Measurements from ENCODE around the gene FBXW9. TPM values are rescaled to one million over a fixed set of nuclear protein-coding genes. Genes with fewer than 3 reads are reported as not detected.

The FBXW9 gene
- total and polyA plus RNA-seq, 3 experiments from 2014 or later = 5.9 to 8.1 (median 7.9) TPM

- Mint-ChIP-seq H3K27ac (no peak overlapping the region), H3K4me1 (peaks cover 0 to 1% (median 0%) of the 10 kb centered on the region in 3 donors), H3K9me3 (no peaks in the 10 kb centered on the region), H3K4me3 (no peak overlapping the region), H3K36me3 (peaks cover 12 to 67% (median 13%) of the 10 kb centered on the region in 3 donors), H3K27me3 (no peaks in the 10 kb centered on the region)
- H3K4me1 ChIP-seq (ENCODE audit: insufficient read depth, low read length) = no peaks in the 10 kb centered on the region
- H3K27ac ChIP-seq (ENCODE audit: low read depth, low read length) = no peak overlapping the region
- ChIA-PET POLR2A (no interaction called here), CTCF (interaction anchor here (0.7 to 1.8 kb wide), 3 partner anchors 14 to 103 kb away, joined by 3 to 5 read pairs (median 4); no protein-coding TSS in a partner anchor)
- H3K36me3 ChIP-seq (ENCODE audit: insufficient read depth, low read length) = peaks cover 30% of the 10 kb centered on the region
- H3K4me3 ChIP-seq (ENCODE audit: low read length) = no peak overlapping the region
- DNase-seq = no peak
- no peaks in the 10 kb centered on the region for H3K27me3 ChIP-seq (ENCODE audit: insufficient read depth, low read length, poor library complexity, severe bottlenecking)
- no peaks in the 10 kb centered on the region for H3K9me3 ChIP-seq (ENCODE audit: low read length)
These were observed 38.5 kb downstream of the FBXW9 start for GRCh38 chr19:12657966-12658365.

- Mint-ChIP-seq H3K27me3 (no peaks in the 10 kb centered on the region), H3K36me3 (peaks cover 12 to 65% (median 13%) of the 10 kb centered on the region in 3 donors), H3K4me1 (peaks cover 0 to 1% (median 0%) of the 10 kb centered on the region in 3 donors), H3K4me3 (no peak overlapping the region), H3K27ac (peak overlapping the region in 1 of 8 donors; percentile 74), H3K9me3 (no peaks in the 10 kb centered on the region)
- Histone ChIP-seq H3K27me3 (ENCODE audit: insufficient read depth, low read length, poor library complexity, severe bottlenecking) (no peaks in the 10 kb centered on the region), H3K36me3 (ENCODE audit: insufficient read depth, low read length) (peaks cover 30% of the 10 kb centered on the region), H3K27ac (ENCODE audit: low read depth, low read length) (no peak overlapping the region), H3K4me1 (ENCODE audit: insufficient read depth, low read length) (no peaks in the 10 kb centered on the region), H3K4me3 (ENCODE audit: low read length) (no peak overlapping the region), H3K9me3 (ENCODE audit: low read length) (no peaks in the 10 kb centered on the region)
- ChIA-PET POLR2A (no interaction called here), CTCF (no interaction called here)
- DNase-seq = no peak
These were observed 39.4 kb downstream of the FBXW9 start for GRCh38 chr19:12656899-12657571.

GRCh38 chr19:12655546-12655945 lies 40.9 kb downstream of the FBXW9 start:
- Histone ChIP-seq H3K36me3 (ENCODE audit: insufficient read depth, low read length) (peaks cover 32% of the 10 kb centered on the region), H3K4me1 (ENCODE audit: insufficient read depth, low read length) (no peaks in the 10 kb centered on the region)
- POLR2A ChIA-PET = no interaction called here

GRCh38 chr19:12652219-12652618 lies 44.2 kb downstream of the FBXW9 start:
- Histone ChIP-seq H3K27ac (ENCODE audit: low read depth, low read length) (no peak overlapping the region), H3K36me3 (ENCODE audit: insufficient read depth, low read length) (peaks cover 27% of the 10 kb centered on the region), H3K4me1 (ENCODE audit: insufficient read depth, low read length) (no peaks in the 10 kb centered on the region), H3K4me3 (ENCODE audit: low read length) (no peak overlapping the region), H3K27me3 (ENCODE audit: insufficient read depth, low read length, poor library complexity, severe bottlenecking) (no peaks in the 10 kb centered on the region), H3K9me3 (ENCODE audit: low read length) (no peaks in the 10 kb centered on the region)
- Mint-ChIP-seq H3K27ac (peak overlapping the region in 1 of 8 donors; percentile 54), H3K9me3 (no peaks in the 10 kb centered on the region), H3K4me3 (no peak overlapping the region), H3K4me1 (peaks cover 0 to 1% (median 0%) of the 10 kb centered on the region in 3 donors), H3K27me3 (no peaks in the 10 kb centered on the region), H3K36me3 (peaks cover 9 to 44% (median 12%) of the 10 kb centered on the region in 3 donors)
- ChIA-PET CTCF (no interaction called here), POLR2A (no interaction called here)
- DNase-seq = no peak

More at GRCh38 chr19:12655546-12655945, 40.9 kb downstream of the FBXW9 start:
- no peak overlapping the region for H3K4me3 Mint-ChIP-seq
- DNase-seq = no peak
- peak overlapping the region in 2 of 8 donors; percentile 15 to 91 for H3K27ac Mint-ChIP-seq
- CTCF ChIA-PET = interaction anchor here (1.3 kb wide), 1 partner anchor 14 kb away, joined by 4 read pairs; no protein-coding TSS in a partner anchor
- H3K27me3 Mint-ChIP-seq = no peaks in the 10 kb centered on the region
- H3K36me3 Mint-ChIP-seq = peaks cover 12 to 69% (median 15%) of the 10 kb centered on the region in 3 donors
- peaks cover 0 to 1% (median 0%) of the 10 kb centered on the region in 3 donors for H3K4me1 Mint-ChIP-seq
- H3K9me3 Mint-ChIP-seq = no peaks in the 10 kb centered on the region
- H3K9me3 ChIP-seq (ENCODE audit: low read length) = no peaks in the 10 kb centered on the region
- no peaks in the 10 kb centered on the region for H3K27me3 ChIP-seq (ENCODE audit: insufficient read depth, low read length, poor library complexity, severe bottlenecking)
- no peak overlapping the region for H3K27ac ChIP-seq (ENCODE audit: low read depth, low read length)
- H3K4me3 ChIP-seq (ENCODE audit: low read length) = no peak overlapping the region

- Histone ChIP-seq H3K4me3 (ENCODE audit: low read length) (no peak overlapping the region), H3K27ac (ENCODE audit: low read depth, low read length) (no peak overlapping the region), H3K9me3 (ENCODE audit: low read length) (no peaks in the 10 kb centered on the region), H3K4me1 (ENCODE audit: insufficient read depth, low read length) (no peaks in the 10 kb centered on the region), H3K27me3 (ENCODE audit: insufficient read depth, low read length, poor library complexity, severe bottlenecking) (no peaks in the 10 kb centered on the region), H3K36me3 (ENCODE audit: insufficient read depth, low read length) (peaks cover 10% of the 10 kb centered on the region)
- ChIA-PET POLR2A (no interaction called here), CTCF (interaction anchor here (1.0 kb wide), 1 partner anchor 10 kb away, joined by 4 read pairs; no protein-coding TSS in a partner anchor)
- H3K27me3 Mint-ChIP-seq = no peaks in the 10 kb centered on the region
- peak overlapping the region in 1 of 8 donors; percentile 43 for H3K27ac Mint-ChIP-seq
- H3K9me3 Mint-ChIP-seq = no peaks in the 10 kb centered on the region
- no peak for DNase-seq
- no peak overlapping the region for H3K4me3 Mint-ChIP-seq
- H3K4me1 Mint-ChIP-seq = no peaks in the 10 kb centered on the region
- peaks cover 0 to 31% (median 2%) of the 10 kb centered on the region in 3 donors for H3K36me3 Mint-ChIP-seq
These were observed 46.5 kb downstream of the FBXW9 start for GRCh38 chr19:12649941-12650340.

- H3K9me3 Mint-ChIP-seq = no peaks in the 10 kb centered on the region
- POLR2A ChIA-PET = no interaction called here
- H3K36me3 Mint-ChIP-seq = peaks cover 0 to 27% (median 5%) of the 10 kb centered on the region in 3 donors
- H3K4me3 Mint-ChIP-seq = no peak overlapping the region
- no peak overlapping the region for H3K27ac ChIP-seq (ENCODE audit: low read depth, low read length)
- peaks cover 10% of the 10 kb centered on the region for H3K36me3 ChIP-seq (ENCODE audit: insufficient read depth, low read length)
- no peak for DNase-seq
- no peaks in the 10 kb centered on the region for H3K27me3 ChIP-seq (ENCODE audit: insufficient read depth, low read length, poor library complexity, severe bottlenecking)
- no peaks in the 10 kb centered on the region for H3K9me3 ChIP-seq (ENCODE audit: low read length)
- H3K4me1 Mint-ChIP-seq = no peaks in the 10 kb centered on the region
- no peaks in the 10 kb centered on the region for H3K27me3 Mint-ChIP-seq
- no peaks in the 10 kb centered on the region for H3K4me1 ChIP-seq (ENCODE audit: insufficient read depth, low read length)
- no peak overlapping the region for H3K4me3 ChIP-seq (ENCODE audit: low read length)
- CTCF ChIA-PET = interaction anchor here (0.8 kb wide), 1 partner anchor 24 kb away, joined by 3 read pairs; no protein-coding TSS in a partner anchor
- H3K27ac Mint-ChIP-seq = no peak overlapping the region
These were observed 48.3 kb downstream of the FBXW9 start for GRCh38 chr19:12648088-12648487.

GRCh38 chr19:12647490-12648071 lies 48.9 kb downstream of the FBXW9 start:
- Histone ChIP-seq H3K27ac (ENCODE audit: low read depth, low read length) (no peak overlapping the region), H3K27me3 (ENCODE audit: insufficient read depth, low read length, poor library complexity, severe bottlenecking) (no peaks in the 10 kb centered on the region), H3K9me3 (ENCODE audit: low read length) (no peaks in the 10 kb centered on the region), H3K4me3 (ENCODE audit: low read length) (no peak overlapping the region), H3K4me1 (ENCODE audit: insufficient read depth, low read length) (no peaks in the 10 kb centered on the region), H3K36me3 (ENCODE audit: insufficient read depth, low read length) (peaks cover 10% of the 10 kb centered on the region)
- Mint-ChIP-seq H3K27me3 (no peaks in the 10 kb centered on the region), H3K9me3 (no peaks in the 10 kb centered on the region), H3K4me3 (no peak overlapping the region), H3K27ac (peak overlapping the region in 1 of 8 donors; percentile 50), H3K4me1 (no peaks in the 10 kb centered on the region), H3K36me3 (peaks cover 0 to 27% (median 5%) of the 10 kb centered on the region in 3 donors)
- CTCF ChIA-PET = interaction anchor here (0.8 kb wide), 1 partner anchor 24 kb away, joined by 3 read pairs; no protein-coding TSS in a partner anchor
- POLR2A ChIA-PET = no interaction called here
- DNase-seq = peak in 1 of 5 donors; percentile 29

- no peaks in the 10 kb centered on the region for H3K9me3 Mint-ChIP-seq
- H3K4me1 ChIP-seq (ENCODE audit: insufficient read depth, low read length) = no peaks in the 10 kb centered on the region
- no peaks in the 10 kb centered on the region for H3K9me3 ChIP-seq (ENCODE audit: low read length)
- H3K36me3 ChIP-seq (ENCODE audit: insufficient read depth, low read length) = peaks cover 10% of the 10 kb centered on the region
- ChIA-PET POLR2A (no interaction called here), CTCF (no interaction called here)
- H3K36me3 Mint-ChIP-seq = peaks cover 0 to 25% (median 5%) of the 10 kb centered on the region in 3 donors
- DNase-seq = no peak
- H3K27ac Mint-ChIP-seq = no peak overlapping the region
- peaks cover 0 to 1% of the 10 kb centered on the region in 2 donors for H3K27me3 Mint-ChIP-seq
- no peaks in the 10 kb centered on the region for H3K4me1 Mint-ChIP-seq
- H3K4me3 Mint-ChIP-seq = no peak overlapping the region
- no peaks in the 10 kb centered on the region for H3K27me3 ChIP-seq (ENCODE audit: insufficient read depth, low read length, poor library complexity, severe bottlenecking)
- H3K27ac ChIP-seq (ENCODE audit: low read depth, low read length) = no peak overlapping the region
- no peak overlapping the region for H3K4me3 ChIP-seq (ENCODE audit: low read length)
These were observed 49.4 kb downstream of the FBXW9 start for GRCh38 chr19:12647047-12647446.

All from CD8-positive, alpha-beta memory T cell (primary cell).